DMS79 treated with DMSO at 0.1 percent for 48 hours (cell line): Measurements from ENCODE around the gene GNG7.
"Not testable (repeated sequence)": the region's sequence is repeated elsewhere in the genome, so short reads cannot be mapped to it uniquely, and the experiment has no call there.

Experiments
- DNase-seq: peaks from one replicate; lab custom pipeline; 2025; lab: John Stamatoyannopoulos, UW

The GNG7 gene

GRCh38 chr19:2575734-2576481, 126.6 kb downstream of the GNG7 start:
- no peak for DNase-seq

- no peak for DNase-seq
These were observed 127.4 kb downstream of the GNG7 start for GRCh38 chr19:2574971-2575630.

- no peak for DNase-seq
These were observed 128.0 kb downstream of the GNG7 start for GRCh38 chr19:2574478-2574931.

GRCh38 chr19:2573916-2574315, 128.6 kb downstream of the GNG7 start:
- no peak for DNase-seq

- not testable (repeated sequence) for DNase-seq
These were observed 130.3 kb downstream of the GNG7 start for GRCh38 chr19:2572152-2572551.

GRCh38 chr19:2569596-2570465, 132.7 kb downstream of the GNG7 start:
- DNase-seq = no peak

GRCh38 chr19:2567996-2568395, 134.5 kb downstream of the GNG7 start:
- no peak for DNase-seq

- DNase-seq = no peak
These were observed 134.9 kb downstream of the GNG7 start for GRCh38 chr19:2567580-2567979.

GRCh38 chr19:2563546-2563945, 138.9 kb downstream of the GNG7 start:
- DNase-seq = not testable (repeated sequence)

- DNase-seq = peak; percentile 19
These were observed 140.6 kb downstream of the GNG7 start for GRCh38 chr19:2561895-2562294.

GRCh38 chr19:2561221-2561620, 141.3 kb downstream of the GNG7 start:
- DNase-seq = no peak

GRCh38 chr19:2560369-2560768, 142.1 kb downstream of the GNG7 start:
- no peak for DNase-seq

- no peak for DNase-seq
These were observed 144.0 kb downstream of the GNG7 start for GRCh38 chr19:2558543-2558942.

- DNase-seq = not testable (repeated sequence)
These were observed 144.4 kb downstream of the GNG7 start for GRCh38 chr19:2558131-2558530.

GRCh38 chr19:2557093-2557440, 145.4 kb downstream of the GNG7 start:
- DNase-seq = no peak

GRCh38 chr19:2556221-2557092, 146.0 kb downstream of the GNG7 start:
- DNase-seq = no peak

- no peak for DNase-seq
These were observed 146.9 kb downstream of the GNG7 start for GRCh38 chr19:2555422-2556220.

- no peak for DNase-seq
These were observed 147.6 kb downstream of the GNG7 start for GRCh38 chr19:2554856-2555255.

GRCh38 chr19:2553510-2553909, 149.0 kb downstream of the GNG7 start:
- no peak for DNase-seq

- no peak for DNase-seq
These were observed 149.6 kb downstream of the GNG7 start for GRCh38 chr19:2552859-2553258.

- no peak for DNase-seq
These were observed 150.7 kb downstream of the GNG7 start for GRCh38 chr19:2551864-2552185.
